Measurements from ENCODE around the gene NAP1L2.
"Not testable (repeated sequence)": the region's sequence is repeated elsewhere in the genome, so short reads cannot be mapped to it uniquely, and the experiment has no call there.

Gene NAP1L2

DNA sequence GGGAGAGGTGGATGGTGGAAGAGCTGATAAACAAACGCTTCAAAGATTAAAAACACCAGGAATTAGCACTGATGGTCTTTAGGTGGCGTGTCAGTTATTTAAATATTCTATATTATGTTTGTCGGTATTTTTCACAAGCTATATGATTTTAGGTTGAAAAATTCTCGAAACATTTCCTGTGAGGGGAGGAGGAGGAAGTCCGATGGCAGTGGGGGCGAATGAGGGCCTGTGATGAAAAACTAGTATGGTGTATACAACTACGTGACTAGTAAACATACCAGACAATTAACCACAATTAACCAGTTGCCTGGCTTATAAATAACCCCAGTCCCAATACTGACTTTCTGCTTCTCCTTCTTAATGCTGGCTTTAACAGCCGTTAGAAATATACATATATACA, 595 bp upstream of the NAP1L2 start:
- H4K20me1 ChIP-seq (ENCODE audit: insufficient read depth, low read length), result no peaks in the 10 kb centered on the region
- no peaks in the 10 kb centered on the region for H3K9me3 ChIP-seq (ENCODE audit: insufficient read depth, low read length)
- H3K4me2 ChIP-seq (ENCODE audit: low read length), result no peak overlapping the region
- TF ChIP-seq EZH2phosphoT487 (IDR thresholded peaks at IDR 0.05; ENCODE audit: low read depth), result no peak
- TF ChIP-seq, protein P1, sequence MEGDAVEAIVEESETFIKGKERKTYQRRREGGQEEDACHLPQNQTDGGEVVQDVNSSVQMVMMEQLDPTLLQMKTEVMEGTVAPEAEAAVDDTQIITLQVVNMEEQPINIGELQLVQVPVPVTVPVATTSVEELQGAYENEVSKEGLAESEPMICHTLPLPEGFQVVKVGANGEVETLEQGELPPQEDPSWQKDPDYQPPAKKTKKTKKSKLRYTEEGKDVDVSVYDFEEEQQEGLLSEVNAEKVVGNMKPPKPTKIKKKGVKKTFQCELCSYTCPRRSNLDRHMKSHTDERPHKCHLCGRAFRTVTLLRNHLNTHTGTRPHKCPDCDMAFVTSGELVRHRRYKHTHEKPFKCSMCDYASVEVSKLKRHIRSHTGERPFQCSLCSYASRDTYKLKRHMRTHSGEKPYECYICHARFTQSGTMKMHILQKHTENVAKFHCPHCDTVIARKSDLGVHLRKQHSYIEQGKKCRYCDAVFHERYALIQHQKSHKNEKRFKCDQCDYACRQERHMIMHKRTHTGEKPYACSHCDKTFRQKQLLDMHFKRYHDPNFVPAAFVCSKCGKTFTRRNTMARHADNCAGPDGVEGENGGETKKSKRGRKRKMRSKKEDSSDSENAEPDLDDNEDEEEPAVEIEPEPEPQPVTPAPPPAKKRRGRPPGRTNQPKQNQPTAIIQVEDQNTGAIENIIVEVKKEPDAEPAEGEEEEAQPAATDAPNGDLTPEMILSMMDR (IDR thresholded peaks at IDR 0.05; ENCODE audit: low read depth, low read length), result no peak
- no peaks in the 10 kb centered on the region for H3K36me3 ChIP-seq (replicated peaks; ENCODE audit: low read depth, low read length)
- no peak overlapping the region for H3K9ac ChIP-seq (ENCODE audit: low read length)
- H3K27me3 ChIP-seq (ENCODE audit: low read depth, low read length), result no peaks in the 10 kb centered on the region
- no peak overlapping the region for H2AFZ ChIP-seq (ENCODE audit: low read depth, low read length)
- H3K79me2 ChIP-seq (ENCODE audit: low read length), result no peaks in the 10 kb centered on the region
- no peak overlapping the region for H3K4me3 ChIP-seq (ENCODE audit: low read length)
- H3K27ac ChIP-seq (ENCODE audit: low read length), result no peak overlapping the region
- H3K4me1 ChIP-seq (ENCODE audit: low read length), result no peaks in the 10 kb centered on the region

DNA sequence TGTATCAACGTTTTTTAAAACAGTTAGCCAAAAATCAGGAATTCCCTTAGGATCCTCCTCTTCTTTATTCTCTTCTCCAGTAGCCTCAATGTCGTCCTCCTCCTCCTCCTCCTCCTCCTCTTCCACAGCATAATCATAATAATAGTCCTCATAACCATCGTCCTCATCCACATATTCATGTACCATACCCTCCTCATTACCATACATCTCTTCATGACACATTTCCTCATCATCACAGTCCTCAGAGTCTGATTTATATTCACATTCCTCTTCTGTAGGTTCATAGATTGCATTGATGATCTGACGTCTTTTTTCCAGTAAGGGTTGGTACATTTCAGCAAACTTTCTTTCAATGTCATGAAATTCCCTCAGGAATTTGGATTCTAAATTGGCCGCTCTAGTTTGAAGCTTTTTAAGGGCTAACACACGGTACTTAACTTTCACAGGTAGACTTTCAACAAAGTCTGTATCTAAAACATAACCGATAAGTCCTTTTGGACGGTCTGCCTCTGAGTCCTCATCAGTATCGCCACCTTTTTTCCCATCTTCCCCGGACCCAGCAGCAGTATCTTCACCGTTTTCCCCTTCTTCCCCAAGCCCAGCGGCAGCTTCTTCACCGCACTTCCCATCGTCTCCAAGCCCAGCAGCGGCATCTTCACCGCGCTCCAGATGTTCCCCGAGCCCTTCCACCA, 771 bp downstream of the NAP1L2 start:
- Histone ChIP-seq H2AFZ (ENCODE audit: low read depth, low read length) (no peak overlapping the region), H3K27ac (ENCODE audit: low read length) (no peak overlapping the region), H3K27me3 (ENCODE audit: low read depth, low read length) (no peaks in the 10 kb centered on the region), H3K4me3 (ENCODE audit: low read length) (no peak overlapping the region), H3K9ac (ENCODE audit: low read length) (no peak overlapping the region), H3K9me3 (ENCODE audit: insufficient read depth, low read length) (no peaks in the 10 kb centered on the region), H3K36me3 (replicated peaks; ENCODE audit: low read depth, low read length) (no peaks in the 10 kb centered on the region), H3K79me2 (ENCODE audit: low read length) (no peaks in the 10 kb centered on the region), H4K20me1 (ENCODE audit: insufficient read depth, low read length) (no peaks in the 10 kb centered on the region), H3K4me2 (ENCODE audit: low read length) (no peak overlapping the region), H3K4me1 (ENCODE audit: low read length) (no peaks in the 10 kb centered on the region)
- no peak for TF ChIP-seq EZH2phosphoT487 (IDR thresholded peaks at IDR 0.05; ENCODE audit: low read depth)
- TF ChIP-seq, protein P1 (IDR thresholded peaks at IDR 0.05; ENCODE audit: low read depth, low read length), result no peak

DNA sequence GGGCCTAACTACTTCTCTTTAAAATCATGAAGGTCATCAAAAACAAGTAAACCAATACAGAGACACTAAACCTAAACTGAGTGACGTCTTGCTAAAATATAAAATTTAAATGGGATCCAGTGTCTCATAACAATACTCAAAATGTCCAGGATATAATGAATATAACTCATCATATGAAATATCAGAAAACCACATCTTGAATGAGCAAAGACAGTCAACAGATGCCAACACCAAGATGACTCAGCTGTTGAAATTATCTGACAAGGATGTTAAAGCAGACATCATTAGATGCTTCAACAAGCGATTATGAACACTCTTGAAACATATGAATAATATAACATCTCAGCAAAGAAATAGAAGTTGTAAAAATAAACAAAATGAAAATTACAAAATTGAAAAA, 8.3 kb downstream of the NAP1L2 start:
- Histone ChIP-seq H3K27me3 (ENCODE audit: low read depth, low read length) (no peaks in the 10 kb centered on the region), H3K4me2 (ENCODE audit: low read length) (no peak overlapping the region), H3K9me3 (ENCODE audit: insufficient read depth, low read length) (no peaks in the 10 kb centered on the region), H3K9ac (ENCODE audit: low read length) (no peak overlapping the region), H3K27ac (ENCODE audit: low read length) (no peak overlapping the region), H4K20me1 (ENCODE audit: insufficient read depth, low read length) (no peaks in the 10 kb centered on the region), H3K36me3 (replicated peaks; ENCODE audit: low read depth, low read length) (no peaks in the 10 kb centered on the region), H2AFZ (ENCODE audit: low read depth, low read length) (no peak overlapping the region), H3K4me1 (ENCODE audit: low read length) (no peaks in the 10 kb centered on the region), H3K79me2 (ENCODE audit: low read length) (no peaks in the 10 kb centered on the region), H3K4me3 (ENCODE audit: low read length) (no peak overlapping the region)
- TF ChIP-seq, protein P1 (IDR thresholded peaks at IDR 0.05; ENCODE audit: low read depth, low read length), result no peak
- no peak for TF ChIP-seq EZH2phosphoT487 (IDR thresholded peaks at IDR 0.05; ENCODE audit: low read depth)

DNA sequence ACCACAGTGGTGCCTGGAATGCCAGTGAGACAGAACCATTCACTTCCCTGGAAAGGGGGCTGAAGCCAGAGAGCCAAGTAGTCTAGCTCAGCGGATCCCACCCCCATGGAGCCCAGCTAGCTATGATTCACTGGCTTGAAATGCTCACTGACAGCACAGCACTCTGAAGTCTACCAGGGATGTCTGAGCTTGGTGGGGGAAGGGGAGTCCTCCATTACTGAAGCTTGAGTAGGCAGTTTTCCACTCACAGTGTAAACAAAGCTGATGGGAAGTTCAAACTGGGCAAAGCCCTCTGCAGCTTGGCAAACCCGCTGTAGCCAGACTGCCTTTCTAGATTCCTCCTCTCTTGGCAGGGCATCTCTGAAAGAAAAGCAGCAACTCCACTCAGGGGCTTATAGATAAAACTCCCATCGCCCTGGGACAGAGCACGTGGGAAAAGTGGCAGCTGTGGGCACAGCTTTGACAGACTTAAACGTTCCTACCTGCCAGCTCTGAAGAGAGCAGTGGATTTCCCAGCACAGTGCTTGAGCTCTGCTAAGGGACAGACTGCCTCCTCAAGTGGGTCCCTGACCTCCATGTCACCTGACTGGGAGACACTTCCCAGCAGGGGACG, 32.0 kb downstream of the NAP1L2 start:
- Histone ChIP-seq H3K4me2 (ENCODE audit: low read length) (no peak overlapping the region), H3K4me3 (ENCODE audit: low read length) (no peak overlapping the region), H3K36me3 (replicated peaks; ENCODE audit: low read depth, low read length) (no peaks in the 10 kb centered on the region), H2AFZ (ENCODE audit: low read depth, low read length) (no peak overlapping the region), H3K9ac (ENCODE audit: low read length) (no peak overlapping the region), H3K79me2 (ENCODE audit: low read length) (no peaks in the 10 kb centered on the region), H3K27me3 (ENCODE audit: low read depth, low read length) (no peaks in the 10 kb centered on the region), H4K20me1 (ENCODE audit: insufficient read depth, low read length) (no peaks in the 10 kb centered on the region), H3K27ac (ENCODE audit: low read length) (no peak overlapping the region), H3K4me1 (ENCODE audit: low read length) (no peaks in the 10 kb centered on the region), H3K9me3 (ENCODE audit: insufficient read depth, low read length) (no peaks in the 10 kb centered on the region)
- TF ChIP-seq EZH2phosphoT487 (IDR thresholded peaks at IDR 0.05; ENCODE audit: low read depth), result no peak
- TF ChIP-seq, protein P1 (IDR thresholded peaks at IDR 0.05; ENCODE audit: low read depth, low read length), result no peak

DNA sequence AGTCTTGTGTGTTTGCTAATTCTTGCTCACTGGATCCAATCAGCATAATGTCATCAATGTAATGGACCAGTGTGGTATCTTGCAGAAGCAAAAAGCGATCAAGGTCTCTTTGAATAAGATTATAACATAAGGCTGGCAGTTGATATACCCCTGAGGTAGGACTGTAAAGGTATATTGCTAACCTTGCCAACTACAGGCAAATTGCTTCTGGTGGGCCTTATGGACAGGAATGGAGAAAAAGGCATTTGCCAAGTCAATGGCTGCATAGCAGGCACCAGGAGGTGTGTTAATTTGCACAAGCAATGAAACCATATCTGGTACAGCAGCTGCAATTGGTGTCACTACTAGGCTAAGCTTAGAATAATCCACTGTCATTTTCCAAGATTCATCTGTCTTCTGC, 45.7 kb downstream of the NAP1L2 start:
- H3K4me2 ChIP-seq (ENCODE audit: low read length); H3K36me3 ChIP-seq (replicated peaks; ENCODE audit: low read depth, low read length); H3K27me3 ChIP-seq (ENCODE audit: low read depth, low read length); H3K9ac ChIP-seq (ENCODE audit: low read length); H3K27ac ChIP-seq (ENCODE audit: low read length); H4K20me1 ChIP-seq (ENCODE audit: insufficient read depth, low read length); H3K9me3 ChIP-seq (ENCODE audit: insufficient read depth, low read length); H2AFZ ChIP-seq (ENCODE audit: low read depth, low read length); H3K79me2 ChIP-seq (ENCODE audit: low read length); H3K4me3 ChIP-seq (ENCODE audit: low read length); H3K4me1 ChIP-seq (ENCODE audit: low read length): not testable (repeated sequence)
